NAMALWA (cell line): ENCODE measurements around the gene TBX5.

ENCODE experiments used
- DNase-seq: peaks from one replicate; pipeline ENCODE4 v3.0.0-alpha.2; 2015; ENCODE audit warnings: low spot score

Gene TBX5

GRCh38 chr12:114430306-114430705, 24.4 kb upstream of the TBX5 start:
- no peak for DNase-seq

DNA sequence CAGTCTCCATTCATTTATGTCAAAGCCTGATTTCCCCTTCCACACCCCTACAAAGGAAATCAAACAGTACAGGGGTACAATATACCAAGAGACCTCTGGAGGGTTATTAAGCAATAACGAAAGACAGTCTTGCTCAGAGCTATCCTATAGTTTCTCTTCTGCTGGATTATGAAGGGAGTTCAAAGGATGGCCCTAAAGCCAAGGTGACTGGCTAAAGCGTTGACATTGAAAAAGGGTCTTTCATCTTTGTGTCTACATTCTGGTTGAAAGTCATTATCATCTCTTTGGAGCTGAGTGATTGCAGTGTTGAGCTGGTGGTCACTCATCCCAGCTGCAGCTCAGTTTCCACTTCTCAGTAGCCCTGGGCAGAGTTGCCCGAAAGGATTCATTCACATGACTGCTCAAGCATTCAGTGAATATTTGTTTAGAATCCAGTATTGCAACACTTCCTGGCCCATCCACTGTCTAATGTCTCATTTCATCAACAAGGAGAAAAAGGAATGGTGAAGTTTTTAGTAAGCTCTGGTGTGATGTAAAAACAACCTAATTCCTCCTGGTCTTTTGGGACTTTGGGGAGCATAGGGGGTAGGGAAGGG, 19.2 kb upstream of the TBX5 start:
- no peak for DNase-seq

GRCh38 chr12:114420944-114421335, 15.0 kb upstream of the TBX5 start:
- DNase-seq, result no peak

- no peak for DNase-seq
Measured at GRCh38 chr12:114420182-114420943, 14.4 kb upstream of the TBX5 start.

DNA sequence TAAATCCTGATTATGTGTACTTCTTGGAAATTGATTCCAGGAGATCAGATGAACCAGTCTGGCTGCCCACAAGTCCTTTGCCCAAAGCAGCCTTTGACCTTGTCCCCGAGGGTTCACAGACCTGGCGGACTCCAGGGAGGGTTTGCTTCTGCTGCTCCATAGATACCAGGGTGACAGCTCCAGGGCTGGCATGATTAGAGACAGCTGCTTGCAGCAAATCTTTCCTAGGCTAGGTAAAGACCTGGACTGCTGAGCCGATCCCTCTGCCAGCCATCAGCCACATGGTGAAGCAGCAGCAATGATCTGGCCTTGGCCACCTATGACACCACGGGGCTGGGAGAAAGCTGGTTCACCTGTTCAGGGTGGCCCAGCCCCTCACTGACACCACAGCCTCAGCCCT, 10.1 kb upstream of the TBX5 start:
- no peak for DNase-seq

GRCh38 chr12:114415525-114415868, 9.6 kb upstream of the TBX5 start:
- no peak for DNase-seq

GRCh38 chr12:114414866-114415524, 9.1 kb upstream of the TBX5 start:
- DNase-seq, result no peak

GRCh38 chr12:114414031-114414865, 8.3 kb upstream of the TBX5 start:
- no peak for DNase-seq

DNA sequence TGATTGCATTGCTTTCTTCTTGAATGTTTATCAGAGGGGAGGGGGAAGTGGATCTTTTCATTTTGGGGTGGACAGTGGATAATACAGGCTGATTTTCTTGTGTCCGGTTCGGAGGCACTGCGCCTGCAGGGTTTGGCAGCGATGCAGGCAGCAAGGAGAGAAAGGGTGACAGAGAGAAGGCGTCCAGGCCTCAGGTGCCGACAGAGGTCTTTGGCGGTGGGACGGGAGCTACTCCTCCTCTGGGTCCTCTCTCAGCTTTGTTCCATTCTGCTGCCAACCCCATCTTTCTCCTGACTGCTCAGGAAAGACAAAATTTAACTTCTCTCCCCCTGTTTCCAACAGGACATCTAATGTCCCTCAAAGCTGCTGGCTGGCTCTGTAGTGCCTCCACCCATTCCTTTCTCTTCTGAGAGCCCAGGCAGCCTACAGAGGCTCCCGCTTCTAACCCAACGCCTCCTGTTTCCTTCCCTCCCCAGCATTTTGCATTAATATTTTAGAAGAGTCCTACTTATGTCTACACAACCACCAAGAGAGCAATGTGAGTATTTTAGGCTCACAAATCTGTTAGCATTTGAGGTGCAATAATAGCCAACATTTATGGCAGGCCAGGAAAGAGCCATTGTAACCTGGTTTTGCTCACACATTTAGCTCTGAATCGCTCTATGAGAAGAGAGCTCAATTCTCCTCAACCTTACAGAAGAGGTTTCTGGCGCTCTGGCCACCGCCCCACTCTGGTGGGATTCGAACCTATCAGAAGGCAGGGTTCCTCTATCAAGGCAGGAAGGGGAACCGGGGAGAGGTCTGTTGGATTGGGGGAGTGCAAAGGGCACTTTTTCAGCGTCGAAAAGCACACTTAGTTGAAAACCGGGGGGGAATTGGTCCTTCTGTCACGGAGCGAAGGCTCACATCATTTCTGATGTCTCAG, 7.1 kb upstream of the TBX5 start:
- no peak for DNase-seq

- DNase-seq, result no peak
Measured at GRCh38 chr12:114412307-114412706, 6.4 kb upstream of the TBX5 start.

GRCh38 chr12:114411071-114411837, 5.3 kb upstream of the TBX5 start:
- no peak for DNase-seq

GRCh38 chr12:114409852-114410600, 4.1 kb upstream of the TBX5 start:
- DNase-seq, result no peak

- no peak for DNase-seq
Measured at GRCh38 chr12:114408886-114409851, 3.2 kb upstream of the TBX5 start.

- no peak for DNase-seq
Measured at GRCh38 chr12:114408471-114408885, 2.5 kb upstream of the TBX5 start.

- no peak for DNase-seq
Measured at GRCh38 chr12:114407842-114408411, 2.0 kb upstream of the TBX5 start.

DNA sequence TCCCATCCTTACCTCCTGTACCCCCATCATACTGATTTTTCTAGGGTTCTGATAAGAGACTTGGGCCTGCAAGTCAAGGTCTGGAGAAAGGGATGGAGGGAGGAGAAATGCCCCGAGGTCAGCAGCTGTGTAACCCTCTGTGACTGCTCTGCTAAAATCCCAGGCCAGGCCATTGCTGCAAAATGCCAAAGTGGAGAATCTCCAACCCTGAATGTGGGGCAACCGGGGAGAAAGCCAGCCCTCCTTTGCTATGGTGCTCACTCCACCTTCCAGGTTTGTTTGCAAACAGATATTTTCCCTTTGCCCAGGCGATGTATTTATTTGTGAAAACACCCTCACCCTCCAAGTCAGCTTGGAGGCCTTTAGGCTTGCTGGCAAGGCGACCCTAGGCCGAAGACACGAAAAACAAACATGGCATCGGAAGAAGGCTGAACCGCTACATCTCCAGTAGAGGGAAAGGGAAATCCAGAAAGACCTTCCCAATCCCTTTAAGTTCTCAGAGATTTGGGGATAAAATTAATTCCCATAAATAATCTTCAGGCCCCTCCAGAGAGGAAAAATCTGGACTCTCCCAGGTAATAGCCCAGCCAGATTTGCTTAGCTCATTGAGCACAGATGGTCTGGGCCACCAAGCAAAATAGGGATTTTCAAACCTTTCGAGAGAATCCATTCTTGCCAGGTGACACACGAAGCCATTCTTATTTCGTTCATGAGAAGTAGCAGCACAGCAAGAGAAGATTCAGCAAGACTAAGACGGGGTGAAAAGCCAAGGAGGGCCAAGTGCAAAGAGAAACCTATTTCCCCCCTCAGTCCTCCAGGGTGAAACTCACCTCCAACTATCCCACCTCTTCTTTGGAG, 1.3 kb upstream of the TBX5 start:
- no peak for DNase-seq

DNA sequence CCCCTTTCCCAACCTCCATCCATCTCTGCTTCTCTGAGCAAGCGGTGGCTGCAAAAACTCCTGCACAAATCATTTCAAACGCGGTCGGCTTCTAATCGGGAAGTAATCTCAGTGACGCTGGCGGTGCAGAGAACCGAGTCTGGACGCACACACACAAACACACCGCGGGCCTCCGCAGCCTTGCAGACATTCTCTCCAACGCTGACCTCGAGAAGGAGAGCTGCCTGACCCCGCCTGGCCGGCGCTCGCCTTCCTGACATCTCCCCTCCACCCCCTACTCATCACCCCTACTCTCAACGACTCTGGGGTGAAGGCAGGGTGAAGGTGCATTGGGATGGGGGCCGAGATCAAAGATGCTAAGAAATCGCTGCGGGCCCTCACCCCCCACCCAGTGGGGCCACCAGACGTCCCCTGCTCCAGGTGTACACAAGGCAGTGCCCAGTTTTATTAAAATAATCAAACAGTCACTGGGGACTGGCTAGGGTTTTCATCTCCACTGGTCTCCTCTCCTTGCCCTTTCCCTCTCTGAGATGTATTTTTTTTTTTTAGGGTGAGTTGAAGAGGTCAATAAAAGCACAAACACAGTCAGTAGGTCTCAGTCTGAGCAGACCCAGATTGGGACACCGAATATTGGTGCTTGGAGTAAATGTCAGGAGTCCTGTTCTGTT, 506 bp upstream of the TBX5 start:
- DNase-seq, result no peak
